ENCODE data around the gene HHLA2. TPM values are rescaled to one million over a fixed set of nuclear protein-coding genes. Genes with fewer than 3 reads are reported as not detected.

The HHLA2 gene
- total and polyA plus RNA-seq, 7 donors = 0.71 to 97.8 (median 71.7) TPM; not detected in 3

DNA sequence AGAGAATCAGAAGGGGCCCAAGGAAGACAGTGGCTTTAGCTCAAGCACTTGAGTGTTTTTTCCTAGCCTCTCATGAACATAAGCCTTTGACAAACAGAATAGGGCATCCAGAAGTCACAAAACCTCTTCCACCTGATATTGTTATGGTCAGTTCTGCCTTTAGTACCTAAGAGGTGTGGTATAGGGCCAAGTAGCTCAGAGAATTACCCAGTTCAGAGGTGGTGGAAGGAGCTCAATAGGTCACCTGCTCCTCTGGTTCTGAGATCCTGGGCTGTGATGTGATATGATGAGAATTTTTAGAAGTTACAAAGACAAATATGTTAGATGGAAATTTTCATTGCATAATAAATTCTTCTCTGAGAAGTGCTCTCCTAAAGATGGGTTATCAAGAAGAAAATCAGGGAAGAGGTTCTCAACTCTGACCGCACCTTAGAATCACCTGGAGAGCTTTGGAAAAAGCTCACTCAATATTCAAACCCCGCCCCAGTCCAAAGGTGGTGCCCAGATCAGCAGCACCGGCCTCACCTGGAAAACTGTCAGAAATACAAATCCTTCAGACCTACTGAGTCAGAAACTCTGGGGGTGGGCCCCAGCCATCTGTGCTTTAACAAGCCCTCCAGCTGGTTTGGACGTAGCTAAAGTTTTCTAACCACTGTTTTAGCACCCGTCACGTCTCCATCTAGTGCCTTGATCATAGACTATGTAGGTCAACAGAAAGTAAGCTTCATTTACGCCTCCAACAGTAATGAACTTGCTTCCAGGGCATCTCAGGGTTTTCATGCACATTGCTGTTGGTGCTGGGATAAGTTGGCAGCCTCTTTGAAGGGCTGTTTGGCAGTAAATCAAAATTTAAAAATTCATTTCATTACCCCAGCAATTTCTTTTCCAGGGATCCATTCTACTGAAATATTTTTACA, 112.8 kb downstream of the HHLA2 start:
- 24 to 70% methylated on average over 7 of the region's 7 CpGs for WGBS, 2 donors
- no peak for TF ChIP-seq EP300 (IDR thresholded peaks at IDR 0.05)
- TF ChIP-seq, protein P1, sequence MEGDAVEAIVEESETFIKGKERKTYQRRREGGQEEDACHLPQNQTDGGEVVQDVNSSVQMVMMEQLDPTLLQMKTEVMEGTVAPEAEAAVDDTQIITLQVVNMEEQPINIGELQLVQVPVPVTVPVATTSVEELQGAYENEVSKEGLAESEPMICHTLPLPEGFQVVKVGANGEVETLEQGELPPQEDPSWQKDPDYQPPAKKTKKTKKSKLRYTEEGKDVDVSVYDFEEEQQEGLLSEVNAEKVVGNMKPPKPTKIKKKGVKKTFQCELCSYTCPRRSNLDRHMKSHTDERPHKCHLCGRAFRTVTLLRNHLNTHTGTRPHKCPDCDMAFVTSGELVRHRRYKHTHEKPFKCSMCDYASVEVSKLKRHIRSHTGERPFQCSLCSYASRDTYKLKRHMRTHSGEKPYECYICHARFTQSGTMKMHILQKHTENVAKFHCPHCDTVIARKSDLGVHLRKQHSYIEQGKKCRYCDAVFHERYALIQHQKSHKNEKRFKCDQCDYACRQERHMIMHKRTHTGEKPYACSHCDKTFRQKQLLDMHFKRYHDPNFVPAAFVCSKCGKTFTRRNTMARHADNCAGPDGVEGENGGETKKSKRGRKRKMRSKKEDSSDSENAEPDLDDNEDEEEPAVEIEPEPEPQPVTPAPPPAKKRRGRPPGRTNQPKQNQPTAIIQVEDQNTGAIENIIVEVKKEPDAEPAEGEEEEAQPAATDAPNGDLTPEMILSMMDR (IDR thresholded peaks at IDR 0.05) = no peak
- TF ChIP-seq POLR2AphosphoS5 (IDR thresholded peaks at IDR 0.05) = no peak
- no peak for TF ChIP-seq POLR2A (IDR thresholded peaks at IDR 0.05)

DNA sequence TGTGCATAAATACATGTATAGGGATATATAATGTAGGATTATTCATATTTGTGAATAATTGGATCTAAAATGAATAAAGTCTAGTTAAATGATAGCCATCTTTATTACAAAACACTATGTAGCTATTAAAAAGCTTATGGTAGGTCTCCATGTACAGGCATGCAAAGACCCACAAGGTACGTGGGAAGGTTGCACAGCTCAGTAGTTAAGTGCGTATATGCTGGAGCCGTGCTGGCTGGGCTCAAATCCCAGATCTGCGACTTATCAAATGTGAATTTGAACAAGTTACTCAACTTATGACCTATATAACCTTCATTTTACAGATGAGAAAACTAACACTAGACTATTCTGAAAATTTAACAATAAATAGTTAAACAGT, 113.4 kb downstream of the HHLA2 start:
- intact Hi-C loops (cut with DNase I) = loop anchor here (10.0 kb wide), 1 partner anchor 465 kb away; no protein-coding TSS in a partner anchor
- H3K4me3 ChIP-seq = no peak overlapping the region
- no peak overlapping the region for H3K27ac ChIP-seq
- TF ChIP-seq EP300 (IDR thresholded peaks at IDR 0.05) (no peak), POLR2A (IDR thresholded peaks at IDR 0.05) (no peak), POLR2AphosphoS5 (IDR thresholded peaks at IDR 0.05) (no peak)
- TF ChIP-seq, protein P1 (IDR thresholded peaks at IDR 0.05) = no peak
- H3K4me1 ChIP-seq = peaks cover 0 to 8% (median 0%) of the 10 kb centered on the region in 4 donors
- DNase-seq = no peak
- 87 to 93% methylated on average over 4 of the region's 4 CpGs for WGBS, 2 donors
- no peaks in the 10 kb centered on the region for H3K27me3 ChIP-seq
- no peaks in the 10 kb centered on the region for H3K36me3 ChIP-seq
- no peaks in the 10 kb centered on the region for H3K9me3 ChIP-seq

More for the DNA sequence above, 112.8 kb downstream of the HHLA2 start:
- peaks cover 0 to 15% (median 4%) of the 10 kb centered on the region in 4 donors for H3K4me1 ChIP-seq
- intact Hi-C loops (cut with DNase I) = loop anchor here (10.0 kb wide), 1 partner anchor 464 kb away; no protein-coding TSS in a partner anchor
- no peak overlapping the region for H3K4me3 ChIP-seq
- no peak for DNase-seq
- H3K36me3 ChIP-seq = no peaks in the 10 kb centered on the region
- H3K27me3 ChIP-seq = no peaks in the 10 kb centered on the region
- H3K9me3 ChIP-seq = no peaks in the 10 kb centered on the region
- no peak overlapping the region for H3K27ac ChIP-seq

GRCh38 chr3:108410531-108410984, 114.2 kb downstream of the HHLA2 start:
- H3K27ac ChIP-seq = no peak overlapping the region
- H3K9me3 ChIP-seq = no peaks in the 10 kb centered on the region
- intact Hi-C loops (cut with DNase I) = no loop called here
- TF ChIP-seq EP300 (IDR thresholded peaks at IDR 0.05) = no peak
- TF ChIP-seq POLR2A (IDR thresholded peaks at IDR 0.05) = no peak
- TF ChIP-seq, protein P1 (IDR thresholded peaks at IDR 0.05) = no peak
- no peak for TF ChIP-seq POLR2AphosphoS5 (IDR thresholded peaks at IDR 0.05)
- no peak overlapping the region for H3K4me3 ChIP-seq
- peaks cover 0 to 8% (median 0%) of the 10 kb centered on the region in 4 donors for H3K4me1 ChIP-seq
- H3K27me3 ChIP-seq = no peaks in the 10 kb centered on the region
- 93 to 96% methylated on average over 11 of the region's 11 CpGs for WGBS, 2 donors
- DNase-seq = no peak
- no peaks in the 10 kb centered on the region for H3K36me3 ChIP-seq

DNA sequence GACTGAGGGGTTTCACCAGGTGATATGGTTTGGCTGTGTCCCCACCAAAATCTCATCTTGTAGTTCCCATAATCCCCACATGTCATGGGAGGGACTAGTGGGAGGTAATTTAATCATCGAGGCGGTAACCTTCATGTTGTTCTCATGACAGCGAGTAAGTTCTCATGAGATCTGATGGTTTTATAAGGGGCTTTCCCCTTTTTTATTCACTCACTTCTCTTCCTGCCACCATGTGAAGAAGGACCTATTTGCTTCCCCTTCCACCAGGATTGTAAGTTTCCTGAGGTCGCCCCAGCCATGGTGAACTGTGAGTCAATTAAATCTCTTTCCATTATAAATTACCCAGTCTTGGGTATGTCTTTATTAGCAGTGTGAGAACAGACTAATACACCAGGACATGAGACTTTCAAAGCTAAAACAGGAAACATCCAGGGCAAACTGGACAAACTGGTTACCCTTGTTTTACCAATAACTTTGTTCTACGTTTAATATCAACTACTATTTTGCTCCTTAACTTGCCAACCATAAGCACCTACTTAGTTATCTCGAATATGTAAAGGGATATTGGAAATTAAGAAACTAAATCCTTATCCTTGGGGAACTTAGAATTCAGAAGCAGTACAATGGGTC, 115.9 kb downstream of the HHLA2 start:
- WGBS, 2 donors = 67 to 83% methylated on average over 6 of the region's 6 CpGs
- Histone ChIP-seq H3K4me1 (no peaks in the 10 kb centered on the region), H3K4me3 (no peak overlapping the region), H3K9me3 (no peaks in the 10 kb centered on the region), H3K36me3 (no peaks in the 10 kb centered on the region), H3K27ac (no peak overlapping the region), H3K27me3 (no peaks in the 10 kb centered on the region)
- no peak for DNase-seq
- intact Hi-C loops (cut with DNase I) = no loop called here
- no peak for TF ChIP-seq POLR2A (IDR thresholded peaks at IDR 0.05)
- TF ChIP-seq, protein P1 (IDR thresholded peaks at IDR 0.05) = no peak

Data from sigmoid colon (tissue), 7 donors.